ENCODE results near the gene ASTN2.
"Not testable (repeated sequence)": the region's sequence is repeated elsewhere in the genome, so short reads cannot be mapped to it uniquely, and the experiment has no call there.

The ASTN2 gene

GRCh38 chr9:116695438-116695837 lies 719.4 kb downstream of the ASTN2 start:
- DNase-seq (ENCODE audit: extremely low read depth, low read depth) = no peak
- no peak overlapping the region for H3K4me3 ChIP-seq (replicated peaks; ENCODE audit: low read depth, low read length)
- no peak for TF ChIP-seq CTCF (IDR thresholded peaks at IDR 0.05; ENCODE audit: low read depth, low read length, missing control alignments)

- no peak overlapping the region for H3K4me3 ChIP-seq (replicated peaks; ENCODE audit: low read depth, low read length)
- no peak for TF ChIP-seq CTCF (IDR thresholded peaks at IDR 0.05; ENCODE audit: low read depth, low read length, missing control alignments)
- DNase-seq (ENCODE audit: extremely low read depth, low read depth) = no peak
Observed at GRCh38 chr9:116694785-116695291, 720.0 kb downstream of the ASTN2 start.

GRCh38 chr9:116693233-116693731 lies 721.6 kb downstream of the ASTN2 start:
- no peak for TF ChIP-seq CTCF (IDR thresholded peaks at IDR 0.05; ENCODE audit: low read depth, low read length, missing control alignments)
- no peak for DNase-seq (ENCODE audit: extremely low read depth, low read depth)
- no peak overlapping the region for H3K4me3 ChIP-seq (replicated peaks; ENCODE audit: low read depth, low read length)

- no peak for DNase-seq (ENCODE audit: extremely low read depth, low read depth)
- no peak for TF ChIP-seq CTCF (IDR thresholded peaks at IDR 0.05; ENCODE audit: low read depth, low read length, missing control alignments)
- no peak overlapping the region for H3K4me3 ChIP-seq (replicated peaks; ENCODE audit: low read depth, low read length)
Observed at GRCh38 chr9:116692616-116693015, 722.2 kb downstream of the ASTN2 start.

GRCh38 chr9:116691607-116692006 lies 723.2 kb downstream of the ASTN2 start:
- H3K4me3 ChIP-seq (replicated peaks; ENCODE audit: low read depth, low read length) = no peak overlapping the region
- no peak for TF ChIP-seq CTCF (IDR thresholded peaks at IDR 0.05; ENCODE audit: low read depth, low read length, missing control alignments)
- no peak for DNase-seq (ENCODE audit: extremely low read depth, low read depth)

- DNase-seq (ENCODE audit: extremely low read depth, low read depth); H3K4me3 ChIP-seq (replicated peaks; ENCODE audit: low read depth, low read length): not testable (repeated sequence)
Observed at GRCh38 chr9:116690805-116691204, 724.1 kb downstream of the ASTN2 start.

- TF ChIP-seq CTCF (IDR thresholded peaks at IDR 0.05; ENCODE audit: low read depth, low read length, missing control alignments) = no peak
Observed at GRCh38 chr9:116689486-116690032, 725.3 kb downstream of the ASTN2 start.

More at GRCh38 chr9:116689486-116690032, 725.3 kb downstream of the ASTN2 start:
- no peak for DNase-seq (ENCODE audit: extremely low read depth, low read depth)
- H3K4me3 ChIP-seq (replicated peaks; ENCODE audit: low read depth, low read length) = no peak overlapping the region; the same call in 1 of the 2 replicates

Data from HFF-Myc (cell line).